HPDE6-E6E7 (cell line): Measurements from ENCODE around the gene TBX21.

Experiments used
- DNase-seq: peaks from one replicate; pipeline ENCODE4 v3.0.0; 2011; ENCODE audit warnings: missing footprints; ENCODE audit errors: extremely low spot score

Gene TBX21

GRCh38 chr17:47713980-47714700 lies 18.9 kb upstream of the TBX21 start:
- no peak for DNase-seq

- DNase-seq, result no peak
Observed at GRCh38 chr17:47714773-47715396, 18.2 kb upstream of the TBX21 start.

DNA sequence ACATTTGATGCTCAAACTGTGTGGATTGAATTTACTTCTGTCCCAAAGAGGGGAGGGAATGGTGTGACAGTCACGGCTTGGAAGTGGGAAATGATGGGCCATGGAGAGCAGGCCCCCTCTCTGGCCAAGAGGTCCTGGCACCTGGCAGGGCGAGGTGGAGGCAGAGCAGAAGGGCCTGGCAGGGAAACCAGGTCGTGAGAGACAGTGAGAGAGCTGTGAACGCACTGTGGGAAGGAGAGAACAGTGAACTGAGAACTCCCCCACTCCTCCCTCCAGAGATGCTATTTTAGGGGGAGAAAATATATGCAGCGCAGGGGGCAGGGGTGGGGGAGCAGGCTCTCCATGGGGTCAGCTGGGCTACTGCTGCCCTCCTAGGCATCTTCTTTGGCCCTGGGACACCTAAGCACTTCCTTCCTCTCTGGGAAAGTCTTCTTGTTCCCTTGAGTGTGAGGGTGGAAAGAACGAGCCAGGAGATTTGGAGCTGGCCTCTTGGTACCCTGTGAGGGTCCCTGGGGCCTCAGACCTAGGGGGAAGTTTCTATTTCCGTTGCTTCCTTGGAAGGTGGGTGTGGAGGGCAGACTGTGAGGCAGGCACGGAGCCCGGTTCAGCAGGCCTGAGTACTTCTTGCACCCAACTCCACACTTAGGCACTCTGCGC lies 17.2 kb upstream of the TBX21 start:
- DNase-seq, result no peak

- no peak for DNase-seq
Observed at GRCh38 chr17:47716375-47716774, 16.7 kb upstream of the TBX21 start.

DNA sequence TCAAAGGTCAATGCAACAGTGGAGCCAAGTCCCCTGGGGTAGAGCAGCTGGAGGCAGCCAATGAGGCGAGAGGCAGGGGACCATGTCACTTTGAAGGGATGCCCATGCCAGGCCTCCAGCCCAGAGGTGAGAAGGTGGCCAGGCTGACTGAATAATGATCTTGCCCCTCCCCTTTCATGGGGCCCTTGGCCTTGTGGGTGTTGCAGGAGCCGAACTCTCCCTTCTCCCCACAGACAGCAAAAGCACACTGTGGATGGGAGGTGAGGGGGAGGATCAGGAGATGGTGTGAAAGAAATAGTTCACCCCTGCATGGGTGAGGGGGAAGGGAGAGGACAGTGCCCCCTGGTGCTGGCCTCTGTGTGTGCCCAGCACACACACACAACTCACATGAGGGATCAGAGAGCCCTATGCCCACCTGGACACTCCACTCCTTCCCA lies 15.8 kb upstream of the TBX21 start:
- no peak for DNase-seq

- DNase-seq, result no peak
Observed at GRCh38 chr17:47717979-47718621, 14.9 kb upstream of the TBX21 start.

GRCh38 chr17:47718634-47719405 lies 14.2 kb upstream of the TBX21 start:
- DNase-seq, result no peak

DNA sequence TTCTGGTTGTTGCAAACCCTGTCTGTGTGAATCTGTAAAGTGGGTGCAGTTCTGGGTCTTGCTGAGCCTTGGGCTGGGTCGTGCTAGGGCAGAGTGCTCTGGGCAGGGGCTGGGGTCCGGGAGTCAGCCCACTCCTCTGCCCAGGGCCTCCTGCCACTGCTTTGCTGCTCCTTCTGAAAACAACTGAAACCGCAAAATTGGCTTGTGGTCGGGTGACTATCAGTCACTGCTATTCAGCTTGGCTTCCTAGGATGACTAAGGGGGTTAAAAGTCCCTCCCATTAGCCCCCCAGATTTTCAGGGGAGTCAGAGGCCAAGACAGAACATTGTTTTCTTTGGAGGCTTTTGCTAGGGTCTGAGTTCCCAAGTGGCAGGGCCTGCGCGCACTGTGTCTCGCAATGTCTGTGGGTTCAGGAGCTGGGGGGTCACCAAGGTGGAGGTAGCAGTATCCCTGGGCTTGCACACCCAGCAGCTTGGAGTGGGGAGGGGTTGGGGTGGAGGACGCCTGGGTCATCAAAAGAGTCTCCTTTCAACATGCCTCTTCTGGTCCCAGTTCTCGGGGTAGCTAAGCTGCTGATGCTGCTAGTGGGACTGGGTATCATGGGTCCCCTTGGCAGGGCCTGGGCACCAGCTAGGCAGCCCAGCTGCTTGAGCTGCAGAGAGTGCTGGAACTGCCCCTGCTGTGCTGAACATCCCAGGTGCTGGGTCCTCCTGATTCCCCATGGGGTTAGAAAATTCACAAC lies 13.5 kb upstream of the TBX21 start:
- peak; percentile 34 for DNase-seq

- DNase-seq, result no peak
Observed at GRCh38 chr17:47720196-47720595, 12.8 kb upstream of the TBX21 start.

DNA sequence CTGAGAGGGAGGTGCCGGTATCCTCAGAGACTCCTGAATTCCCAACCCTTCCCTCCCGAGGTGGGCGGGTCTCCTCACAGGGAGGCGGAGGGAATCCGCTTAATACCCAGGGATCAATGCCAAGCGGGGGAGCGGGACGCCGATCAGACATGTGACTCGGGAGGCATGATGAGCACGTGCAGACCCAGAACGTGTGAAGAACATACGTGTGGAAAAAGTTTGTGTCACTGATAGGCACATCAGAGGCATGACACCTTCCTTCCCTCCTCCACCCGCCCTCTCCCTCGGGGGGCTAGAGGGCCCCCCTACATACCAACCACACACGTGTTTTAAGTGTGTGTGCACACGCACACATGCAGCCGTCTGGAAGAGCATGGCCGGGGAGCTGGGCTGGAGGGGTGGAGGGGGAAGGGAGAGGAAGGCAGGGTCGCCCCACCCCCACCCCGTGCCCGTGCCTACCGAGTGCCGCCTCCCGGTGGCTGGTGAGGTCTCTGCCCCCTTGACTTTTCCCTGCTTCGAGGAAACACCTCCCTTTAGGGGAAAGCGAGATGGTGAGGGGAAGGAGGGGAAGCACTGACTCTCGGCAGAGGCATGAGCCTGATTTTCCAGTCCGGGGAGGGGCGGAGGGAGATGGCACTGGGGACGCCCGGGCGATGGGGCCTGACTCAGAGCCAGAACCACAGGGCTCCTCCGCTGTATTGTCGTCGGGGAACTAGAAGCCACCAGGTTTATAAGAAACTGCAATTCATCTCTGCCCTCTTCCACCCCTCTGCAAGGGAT lies 12.1 kb upstream of the TBX21 start:
- peak; percentile 61 for DNase-seq

DNA sequence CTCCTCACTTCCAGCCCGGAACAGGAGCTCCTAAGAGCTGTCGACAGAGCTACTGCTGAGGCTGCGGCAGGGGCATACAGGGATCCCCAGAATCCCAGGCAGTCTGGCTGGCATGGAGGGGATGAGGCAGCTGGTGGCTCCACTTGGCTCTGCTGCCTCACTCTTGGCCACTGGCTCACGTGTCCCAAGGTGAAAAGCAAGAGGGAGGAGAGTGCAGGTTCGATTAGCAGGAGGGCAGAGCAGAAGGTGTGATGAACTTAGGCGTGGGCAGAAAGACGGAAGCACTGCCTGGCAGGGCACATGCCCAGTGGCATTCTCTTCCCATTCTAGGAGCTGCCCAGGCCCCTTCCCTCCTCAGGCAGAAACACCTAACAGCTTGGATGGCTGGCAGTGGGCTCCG lies 11.3 kb upstream of the TBX21 start:
- DNase-seq, result no peak

- DNase-seq, result no peak
Observed at GRCh38 chr17:47724705-47725104, 8.3 kb upstream of the TBX21 start.

DNA sequence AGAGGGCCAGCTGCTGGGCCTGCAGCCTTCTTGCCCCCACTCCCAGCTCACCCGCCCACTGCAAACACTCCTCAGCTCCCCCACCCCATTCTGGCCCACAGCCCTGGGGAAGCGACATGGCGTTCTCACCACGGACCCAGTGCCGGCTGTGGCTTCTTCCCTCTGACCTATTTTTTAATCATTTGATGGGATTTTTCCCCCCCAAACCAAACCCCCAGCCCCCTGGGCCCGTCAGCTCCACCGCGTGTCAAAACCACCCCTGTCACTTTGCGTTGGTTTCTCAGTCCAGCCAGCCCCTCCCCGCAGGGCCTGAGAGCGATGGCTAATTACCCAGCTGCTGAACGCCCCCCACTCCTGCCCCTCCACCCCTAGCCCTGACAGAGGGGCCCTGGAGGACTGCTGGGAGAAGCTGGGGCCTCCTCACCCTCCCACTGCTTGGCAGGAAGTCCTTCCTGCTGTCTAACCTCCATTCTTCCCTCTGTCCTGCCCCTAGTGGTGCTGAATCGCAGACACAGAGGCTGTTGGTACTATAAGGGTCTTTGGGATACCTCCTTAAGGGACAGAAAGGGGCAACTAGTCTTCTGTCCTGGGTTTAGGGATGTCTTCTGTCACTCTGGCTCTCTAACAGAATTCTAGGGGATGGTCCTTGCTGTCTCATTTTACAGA lies 7.5 kb upstream of the TBX21 start:
- DNase-seq, result no peak

GRCh38 chr17:47726796-47727703 lies 6.0 kb upstream of the TBX21 start:
- no peak for DNase-seq

DNA sequence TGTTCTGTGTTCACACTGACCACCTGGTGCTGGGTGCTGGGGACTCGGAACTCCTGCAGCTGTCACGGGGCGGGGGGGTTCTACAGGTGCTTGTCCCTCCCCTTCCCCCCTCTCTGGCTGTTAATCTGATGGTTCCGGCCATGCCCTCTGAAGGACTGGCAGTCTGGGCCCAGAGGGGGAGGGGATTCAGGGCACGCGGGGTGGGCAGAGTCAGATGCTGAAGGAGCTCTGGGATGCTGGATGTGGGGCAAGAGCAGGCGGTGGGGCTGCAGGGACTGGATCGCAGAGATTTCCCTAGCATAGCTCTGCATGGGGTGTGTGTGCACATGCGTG lies 5.4 kb upstream of the TBX21 start:
- no peak for DNase-seq

DNA sequence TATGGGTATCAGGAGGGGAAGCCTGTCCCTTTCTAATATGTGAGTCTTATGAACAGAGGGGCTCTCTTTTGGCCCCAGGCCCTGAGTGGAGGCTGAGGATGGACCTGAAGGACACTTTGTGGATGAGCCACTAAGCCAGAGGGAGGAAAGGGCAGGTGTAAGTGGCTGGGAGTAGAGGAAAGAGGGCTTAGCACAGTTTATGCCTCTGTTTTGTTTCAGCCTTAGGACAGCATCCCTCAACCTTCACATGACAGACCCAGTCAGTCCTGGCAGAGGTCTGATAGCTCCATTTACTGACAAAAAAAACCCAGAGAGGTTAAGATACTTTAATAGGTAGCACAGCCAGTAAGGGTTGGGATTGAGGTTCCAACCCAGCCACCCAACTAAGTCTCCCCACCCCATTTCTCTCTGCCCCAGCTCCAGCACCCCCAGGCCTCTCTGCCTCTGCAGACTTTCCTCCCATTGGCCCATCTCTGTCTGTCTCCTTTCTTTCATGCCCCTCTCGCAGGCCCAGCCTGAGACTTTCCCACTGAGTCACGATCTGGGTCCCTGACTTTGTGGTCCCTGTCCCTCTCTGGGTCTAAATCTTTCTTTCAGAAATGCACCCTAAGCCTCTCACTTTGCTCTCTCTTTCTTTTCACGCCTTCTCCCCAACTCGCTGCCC lies 4.7 kb upstream of the TBX21 start:
- DNase-seq, result no peak

GRCh38 chr17:47729476-47729875 lies 3.6 kb upstream of the TBX21 start:
- no peak for DNase-seq

DNA sequence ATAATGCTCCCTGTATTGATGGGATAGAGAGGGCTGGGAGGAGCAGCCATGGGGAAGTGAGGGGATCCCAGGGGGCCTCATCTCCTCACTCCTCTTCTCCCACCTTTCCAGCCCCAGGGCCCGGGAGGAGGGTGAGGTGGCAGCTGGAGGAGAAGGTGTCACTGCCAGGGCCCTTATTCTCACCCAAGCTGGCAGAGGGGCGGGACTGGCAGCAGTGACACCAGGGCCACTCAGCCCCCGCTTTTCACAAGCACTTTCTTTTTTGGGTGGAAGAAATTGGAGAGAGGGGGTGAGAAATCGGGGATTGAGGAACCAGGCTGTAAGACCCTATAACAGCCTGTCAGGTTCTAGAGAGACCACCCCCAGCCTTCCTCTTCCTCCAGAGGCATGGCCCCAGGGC lies 2.4 kb upstream of the TBX21 start:
- DNase-seq, result no peak
